Left lung (tissue), 14 donors: Measurements from ENCODE around the gene ZNF76. TPM values are rescaled to one million over a fixed set of nuclear protein-coding genes. Genes with fewer than 3 reads are reported as not detected.
A peak's percentile ranks its signal among the peaks of the same experiment; 100 is the strongest.

ENCODE experiments used
- ATAC-seq: fragments of 200-7000 bp; cut with Tn5 transposase; one replicate; pipeline ENCODE4 v1.9.1; 2020; ENCODE audit warnings: moderate library complexity
- DNase-seq, 4 donors: peaks; one replicate each; pipeline ENCODE4 v3.0.0-alpha.2; 2013 to 2020
- H3K27ac ChIP-seq, 2 donors: fragments of 200-600 bp; sonication (generic) in 1 of 2; one replicate each; pipeline versions ENCODE4 v1.5.0 to v1.8.0; 2020 to 2021
- H3K27me3 ChIP-seq, 2 donors: fragments of 200-600 bp; sonication (generic) in 1 of 2; one replicate each; pipeline versions ENCODE4 v1.5.0 to v1.8.0; 2020 to 2021
- H3K36me3 ChIP-seq, 2 donors: fragments of 200-600 bp; sonication (generic) in 1 of 2; one replicate each; pipeline versions ENCODE4 v1.5.0 to v1.8.0; 2020 to 2021
- H3K4me1 ChIP-seq, 2 donors: fragments of 200-600 bp; one replicate each; pipeline ENCODE4 v1.8.0; 2021
- H3K4me3 ChIP-seq, 2 donors: fragments of 200-600 bp; sonication (generic) in 1 of 2; one replicate each; pipeline versions ENCODE4 v1.5.0 to v1.8.0; 2020 to 2021; ENCODE audit warnings: mild to moderate bottlenecking in 1 of 2
- H3K9me3 ChIP-seq, 2 donors: fragments of 200-600 bp; sonication (generic) in 1 of 2; one replicate each; pipeline versions ENCODE4 v1.5.0 to v1.8.0; 2020 to 2021
- intact Hi-C, 2 donors: fragments of 100-400 bp; cut with DNase I; formaldehyde crosslinking; loops; one replicate each; pipeline versions ENCODE4 v1.11.2 to v1.14.2; 2022
- long read RNA-seq, 12 donors: library from polyadenylated mRNA in 2 of 12; unstranded in 2 of 12; transcript quantifications; one replicate each; pipeline ENCODE4 v2.0.0 and lab custom pipeline, GENCODE V29; 2019 to 2026
- polyA plus RNA-seq, 6 donors: library from polyadenylated mRNA; unstranded; fragments of 120-200 nt; gene quantifications; one replicate each; pipeline ENCODE4 v1.2.1, GENCODE V29; 2013; ENCODE audit not compliant: insufficient read length in 6 of 6
- total RNA-seq, 2 donors: library from RNA; stranded (reverse); fragmentation: NEBNext Ultra II Directional; extraction: Animal tissue kit (Norgen Biotek cat#: 25700); gene quantifications; one replicate each; pipeline ENCODE4 v1.2.1, GENCODE V29; 2021
- TF ChIP-seq, protein P1 (sequence below), 2 donors: fragments of 200-600 bp; sonication (generic) in 1 of 2; IDR thresholded peaks; one replicate each; pipeline versions ENCODE4 v1.5.0 to v1.8.0; 2021; ENCODE audit warnings: antibody characterized with exemption in 2 of 2
- donor health status: DM: no; HTN: yes; CAD: no.
- donor health status: DM: no; HTN: no; CAD: no.

Gene ZNF76
- total RNA-seq (10 to 100 TPM; 28.3 to 32.5 TPM), polyA plus RNA-seq (10 to 100 TPM; 36.8 to 44.4 (median 42.4) TPM)
- long read RNA-seq, donor 1, partial matches to known transcripts = 0 of 1 reads
- long read RNA-seq, donor 1, other reads (novel, unspliced or antisense) = 0 of 1 reads
- long read RNA-seq, donor 2, partial matches to known transcripts = 0 of 1 reads
- long read RNA-seq, donor 2, other reads (novel, unspliced or antisense) = 0 of 1 reads
- long read RNA-seq, donor 3, partial matches to known transcripts = 9 of 11 reads
- long read RNA-seq, donor 3, other reads (novel, unspliced or antisense) = 0 of 11 reads
- long read RNA-seq, donor 4, partial matches to known transcripts = 7 of 14 reads
- long read RNA-seq, donor 4, other reads (novel, unspliced or antisense) = 5 of 14 reads
- long read RNA-seq, donor 5, partial matches to known transcripts = 0 of 3 reads
- long read RNA-seq, donor 5, other reads (novel, unspliced or antisense) = 0 of 3 reads
- long read RNA-seq, donor 6, partial matches to known transcripts = 8 of 11 reads
- long read RNA-seq, donor 6, other reads (novel, unspliced or antisense) = 0 of 11 reads
- long read RNA-seq, donor 7, partial matches to known transcripts = 0 of 2 reads
- long read RNA-seq, donor 7, other reads (novel, unspliced or antisense) = 0 of 2 reads
- long read RNA-seq, donor 8, partial matches to known transcripts = 0 of 4 reads
- long read RNA-seq, donor 8, other reads (novel, unspliced or antisense) = 0 of 4 reads
- long read RNA-seq, donor 9 = 0 reads
- long read RNA-seq, donor 10, partial matches to known transcripts = 5 of 11 reads
- long read RNA-seq, donor 10, other reads (novel, unspliced or antisense) = 5 of 11 reads
- long read RNA-seq, donor 11, partial matches to known transcripts = 0 of 2 reads
- long read RNA-seq, donor 11, other reads (novel, unspliced or antisense) = 0 of 2 reads
- long read RNA-seq, donor 12, partial matches to known transcripts = 0 of 2 reads
- long read RNA-seq, donor 12, other reads (novel, unspliced or antisense) = 0 of 2 reads

DNA sequence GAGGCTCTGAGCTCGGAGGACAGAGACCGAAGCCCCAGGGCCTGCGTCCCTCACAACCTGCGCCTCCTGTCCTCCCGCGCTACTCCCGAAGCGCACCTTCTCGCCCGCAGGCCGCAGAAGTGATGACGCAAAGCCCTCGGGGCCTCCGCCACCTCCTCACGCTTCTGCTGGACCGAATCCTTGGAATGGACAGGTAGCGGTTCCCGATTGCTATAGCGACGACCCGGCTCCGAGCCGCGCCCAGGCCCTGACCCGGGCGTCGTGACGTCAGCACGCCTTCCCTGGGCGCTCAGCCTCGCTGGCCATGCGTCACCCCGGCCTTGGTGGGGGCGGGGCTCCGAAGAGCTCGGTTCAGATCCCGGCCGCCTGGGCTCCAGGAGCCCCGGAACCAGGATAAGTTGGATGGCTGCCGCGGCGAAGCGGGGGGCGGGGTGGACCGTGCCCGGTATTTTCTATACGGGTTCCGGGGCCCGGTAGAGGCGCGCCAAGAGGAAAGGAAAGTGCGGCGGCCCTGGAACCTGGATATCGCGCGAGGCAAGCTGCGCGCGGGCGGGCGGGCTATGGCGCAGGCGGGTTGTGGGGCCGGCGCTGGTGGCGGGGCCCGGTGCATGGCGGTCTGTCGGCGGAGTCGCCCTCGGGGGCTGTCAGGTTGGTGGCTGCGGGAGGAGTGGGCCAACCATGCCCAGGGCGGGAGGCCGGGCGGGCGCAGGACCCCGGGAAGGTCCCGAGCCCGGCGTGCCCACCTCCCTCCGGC lies at the start of gene ZNF76:
TSS of gene ZNF76 (plus strand) at position 542 of the 754 bp plus-strand sequence. CDS start 21,417 bp downstream, outside the sequence.
- Histone ChIP-seq H3K27me3 (no peaks in the 10 kb centered on the region), H3K27ac (peak within 1 kb of the TSS; percentile 96 to 98), H3K4me3 (peak within 1 kb of the TSS; percentile 88 to 90), H3K9me3 (no peaks in the 10 kb centered on the region), H3K4me1 (peaks cover 6 to 50% of the 10 kb centered on the region in 2 donors), H3K36me3 (no peaks in the 10 kb centered on the region)
- DNase-seq (peak; percentile 97 to 99 (median 98)), ATAC-seq (peak; percentile 92)
- intact Hi-C loops = no loop called here
- TF ChIP-seq, protein P1, sequence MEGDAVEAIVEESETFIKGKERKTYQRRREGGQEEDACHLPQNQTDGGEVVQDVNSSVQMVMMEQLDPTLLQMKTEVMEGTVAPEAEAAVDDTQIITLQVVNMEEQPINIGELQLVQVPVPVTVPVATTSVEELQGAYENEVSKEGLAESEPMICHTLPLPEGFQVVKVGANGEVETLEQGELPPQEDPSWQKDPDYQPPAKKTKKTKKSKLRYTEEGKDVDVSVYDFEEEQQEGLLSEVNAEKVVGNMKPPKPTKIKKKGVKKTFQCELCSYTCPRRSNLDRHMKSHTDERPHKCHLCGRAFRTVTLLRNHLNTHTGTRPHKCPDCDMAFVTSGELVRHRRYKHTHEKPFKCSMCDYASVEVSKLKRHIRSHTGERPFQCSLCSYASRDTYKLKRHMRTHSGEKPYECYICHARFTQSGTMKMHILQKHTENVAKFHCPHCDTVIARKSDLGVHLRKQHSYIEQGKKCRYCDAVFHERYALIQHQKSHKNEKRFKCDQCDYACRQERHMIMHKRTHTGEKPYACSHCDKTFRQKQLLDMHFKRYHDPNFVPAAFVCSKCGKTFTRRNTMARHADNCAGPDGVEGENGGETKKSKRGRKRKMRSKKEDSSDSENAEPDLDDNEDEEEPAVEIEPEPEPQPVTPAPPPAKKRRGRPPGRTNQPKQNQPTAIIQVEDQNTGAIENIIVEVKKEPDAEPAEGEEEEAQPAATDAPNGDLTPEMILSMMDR (IDR thresholded peaks at IDR 0.05) = no peak

DNA sequence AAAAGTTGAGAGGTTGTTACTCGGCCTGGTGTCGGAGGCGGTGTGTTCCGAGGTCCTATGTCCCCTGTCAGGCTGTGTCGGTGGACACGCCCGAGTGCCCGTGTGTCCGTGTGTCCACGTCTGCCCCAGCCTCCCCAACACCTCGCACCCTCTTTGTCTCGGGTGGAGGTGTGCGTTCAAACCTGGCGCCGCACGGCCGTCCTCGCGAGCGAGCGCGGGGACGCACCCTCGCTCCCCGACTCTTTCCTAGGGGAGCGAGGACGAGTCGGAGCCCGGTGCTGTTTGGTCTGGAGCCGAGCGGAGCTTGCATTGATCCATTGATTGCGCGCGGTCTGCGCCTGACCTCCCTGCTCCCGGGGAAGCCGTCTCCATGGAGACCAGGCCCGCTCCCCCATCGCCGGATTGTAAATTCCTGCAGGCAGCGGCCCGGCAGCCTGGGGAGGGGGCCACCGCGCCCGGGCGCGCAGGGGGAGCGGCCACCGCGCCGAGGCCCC lies 46.2 kb upstream of the ZNF76 start:
- peak overlapping the region; percentile 37 to 42 for H3K4me3 ChIP-seq
- ATAC-seq (no peak), DNase-seq (no peak)
- H3K27ac ChIP-seq = no peak overlapping the region
- peaks cover 19 to 95% of the 10 kb centered on the region in 2 donors for H3K27me3 ChIP-seq
- no peaks in the 10 kb centered on the region for H3K36me3 ChIP-seq
- TF ChIP-seq, protein P1 (IDR thresholded peaks at IDR 0.05) = no peak
- H3K4me1 ChIP-seq = peaks cover 8 to 16% of the 10 kb centered on the region in 2 donors
- intact Hi-C loops = no loop called here
- no peaks in the 10 kb centered on the region for H3K9me3 ChIP-seq

DNA sequence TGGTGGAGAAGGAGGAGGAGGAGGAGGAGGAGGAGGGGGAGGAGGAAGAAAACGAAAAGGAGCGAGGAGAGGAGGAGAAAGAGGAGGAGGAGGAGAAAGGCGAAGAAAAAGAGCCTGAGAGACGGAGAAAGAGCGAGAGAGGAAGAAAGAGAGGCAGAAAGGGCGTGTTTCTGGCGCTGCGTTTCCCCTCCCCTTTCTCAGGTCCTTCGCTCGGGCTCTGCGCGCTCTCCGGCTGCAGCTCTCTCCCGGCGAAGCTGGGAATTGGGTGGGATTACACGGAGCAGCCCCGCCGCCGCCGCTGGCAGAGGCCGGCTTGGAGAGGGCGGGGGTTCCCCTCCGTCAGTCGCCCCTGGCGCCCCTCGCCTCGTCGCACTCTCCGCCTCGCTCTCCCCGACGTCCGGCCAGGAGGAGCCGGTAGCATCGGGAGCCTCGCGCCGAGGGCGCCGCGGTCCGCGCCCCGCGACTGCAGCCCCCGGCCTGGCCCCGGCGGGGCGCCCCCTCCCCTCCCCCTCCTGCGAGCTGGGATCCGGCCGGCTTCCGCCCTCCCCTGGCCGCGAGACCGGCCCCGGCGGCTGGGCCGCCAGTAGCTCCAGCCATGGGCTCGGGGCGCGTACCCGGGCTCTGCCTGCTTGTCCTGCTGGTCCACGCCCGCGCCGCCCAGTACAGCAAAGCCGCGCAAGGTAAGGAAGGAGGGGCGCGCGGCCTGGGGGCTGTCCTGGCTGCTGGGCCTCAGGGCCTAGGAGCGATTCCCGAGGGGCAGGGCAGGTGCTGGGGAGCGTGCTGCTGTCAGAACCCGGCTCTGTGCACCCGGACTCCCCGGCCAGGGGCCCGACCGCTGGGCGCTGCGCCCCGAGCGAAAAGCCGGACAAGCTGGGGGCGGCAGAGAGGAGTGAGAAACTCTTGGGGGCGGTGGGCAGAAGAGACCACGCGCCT lies 45.4 kb upstream of the ZNF76 start, which contains the start of gene SCUBE3:
TSS of gene SCUBE3 (plus strand) at position 133 of the 933 bp plus-strand sequence. CDS start at position 596, 463 bp downstream.
- no peak within 1 kb of the TSS for H3K27ac ChIP-seq
- H3K9me3 ChIP-seq = no peaks in the 10 kb centered on the region
- H3K4me1 ChIP-seq = peaks cover 8 to 16% of the 10 kb centered on the region in 2 donors
- ATAC-seq (peak; percentile 55), DNase-seq (peak in 3 of 4 donors; percentile 43 to 84 (median 65))
- H3K4me3 ChIP-seq = peak within 1 kb of the TSS; percentile 37 to 42
- H3K36me3 ChIP-seq = no peaks in the 10 kb centered on the region
- intact Hi-C loops = no loop called here
- TF ChIP-seq, protein P1 (IDR thresholded peaks at IDR 0.05) = no peak
- H3K27me3 ChIP-seq = peaks cover 19 to 88% of the 10 kb centered on the region in 2 donors
